NB4 (cell line): ENCODE measurements around the gene ZC3H12D.
A peak's percentile ranks its signal among the peaks of the same experiment; 100 is the strongest.

ENCODE experiments used
- DNase-seq: peaks from one replicate; pipeline ENCODE4 v3.0.0; 2010; ENCODE audit warnings: low read depth
- H3K4me3 ChIP-seq: one replicate; pipeline ENCODE4 v1.5.1; 2011; ENCODE audit warnings: mild to moderate bottlenecking, low read depth, low read length, moderate library complexity
- MAX ChIP-seq: IDR thresholded peaks from 2 replicates; pipeline ENCODE4 v1.6.1; 2011; ENCODE audit warnings: low read depth, low read length
- MYC ChIP-seq: IDR thresholded peaks from 2 replicates; pipeline ENCODE4 v1.6.1; 2011; ENCODE audit warnings: low read depth, low read length
- POLR2A ChIP-seq: IDR thresholded peaks from 2 replicates; pipeline ENCODE4 v1.6.1; 2011; ENCODE audit warnings: mild to moderate bottlenecking; ENCODE audit not compliant: insufficient read length; ENCODE audit errors: extremely low read depth
- TF ChIP-seq, protein P1 (sequence below): IDR thresholded peaks from one replicate; pipeline ENCODE4 v1.5.1; 2012; ENCODE audit warnings: low read depth, low read length

Gene ZC3H12D

DNA sequence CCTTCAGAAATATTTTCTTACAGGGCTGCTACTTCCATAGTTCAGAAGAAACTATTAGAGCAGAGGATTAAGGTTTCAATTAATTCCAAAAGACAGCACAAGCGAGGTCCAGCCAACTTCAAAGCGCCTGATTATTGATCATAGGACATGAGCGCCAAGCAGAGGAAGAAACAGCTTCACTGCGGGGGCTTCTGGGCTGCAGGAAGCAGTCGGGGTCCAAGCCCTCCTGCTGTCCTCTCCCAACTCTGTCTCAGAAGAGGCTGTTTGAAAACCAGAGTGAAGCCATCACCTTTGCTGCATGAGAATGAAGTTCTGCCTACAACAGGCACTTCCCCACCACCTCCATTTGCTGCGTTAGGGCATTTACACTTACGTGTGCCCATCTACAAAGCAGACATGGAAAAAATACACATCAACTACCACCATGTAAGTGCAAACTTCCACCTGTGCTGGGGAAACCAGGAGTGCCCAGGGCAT lies 60.8 kb downstream of the ZC3H12D start:
- H3K4me3 ChIP-seq, result no peak overlapping the region
- no peak for TF ChIP-seq MYC
- TF ChIP-seq POLR2A, result no peak
- DNase-seq, result no peak

DNA sequence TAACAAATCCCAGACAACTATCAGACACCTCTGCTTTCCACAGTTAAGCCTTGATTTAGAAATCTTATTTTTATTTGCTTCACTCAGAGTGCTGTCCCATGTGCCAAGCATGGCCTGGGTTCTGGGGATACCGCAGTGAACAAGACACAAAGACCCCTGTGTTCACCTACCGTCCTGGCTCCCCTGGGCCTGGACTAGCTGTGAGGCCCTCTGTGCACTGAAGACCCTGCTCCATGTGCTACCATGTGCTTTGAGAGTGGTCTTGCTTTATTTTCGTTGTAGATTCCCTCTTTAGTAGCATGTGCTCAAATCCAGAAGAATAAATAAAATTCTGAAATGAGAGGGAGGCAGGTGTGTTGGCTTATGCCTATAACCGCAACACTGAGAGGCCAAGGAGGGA lies 62.2 kb downstream of the ZC3H12D start:
- H3K4me3 ChIP-seq, result no peak overlapping the region
- TF ChIP-seq, protein P1, sequence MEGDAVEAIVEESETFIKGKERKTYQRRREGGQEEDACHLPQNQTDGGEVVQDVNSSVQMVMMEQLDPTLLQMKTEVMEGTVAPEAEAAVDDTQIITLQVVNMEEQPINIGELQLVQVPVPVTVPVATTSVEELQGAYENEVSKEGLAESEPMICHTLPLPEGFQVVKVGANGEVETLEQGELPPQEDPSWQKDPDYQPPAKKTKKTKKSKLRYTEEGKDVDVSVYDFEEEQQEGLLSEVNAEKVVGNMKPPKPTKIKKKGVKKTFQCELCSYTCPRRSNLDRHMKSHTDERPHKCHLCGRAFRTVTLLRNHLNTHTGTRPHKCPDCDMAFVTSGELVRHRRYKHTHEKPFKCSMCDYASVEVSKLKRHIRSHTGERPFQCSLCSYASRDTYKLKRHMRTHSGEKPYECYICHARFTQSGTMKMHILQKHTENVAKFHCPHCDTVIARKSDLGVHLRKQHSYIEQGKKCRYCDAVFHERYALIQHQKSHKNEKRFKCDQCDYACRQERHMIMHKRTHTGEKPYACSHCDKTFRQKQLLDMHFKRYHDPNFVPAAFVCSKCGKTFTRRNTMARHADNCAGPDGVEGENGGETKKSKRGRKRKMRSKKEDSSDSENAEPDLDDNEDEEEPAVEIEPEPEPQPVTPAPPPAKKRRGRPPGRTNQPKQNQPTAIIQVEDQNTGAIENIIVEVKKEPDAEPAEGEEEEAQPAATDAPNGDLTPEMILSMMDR, result no peak
- TF ChIP-seq MAX, result 0 out of 2 replicates have a peak, but pooled peaks have one; percentile 37
- DNase-seq, result no peak

GRCh38 chr6:149421132-149421531 lies 63.7 kb downstream of the ZC3H12D start:
- no peak for DNase-seq
- no peak overlapping the region for H3K4me3 ChIP-seq
- TF ChIP-seq MAX, result no peak
- no peak for TF ChIP-seq POLR2A
- TF ChIP-seq, protein P1, result no peak
- no peak for TF ChIP-seq MYC

- H3K4me3 ChIP-seq, result no peak overlapping the region
- DNase-seq, result no peak
- TF ChIP-seq MAX, result no peak
- no peak for TF ChIP-seq MYC
Observed at GRCh38 chr6:149419696-149420404, 65.0 kb downstream of the ZC3H12D start.

- TF ChIP-seq POLR2A (no peak), MYC (no peak), MAX (no peak)
- TF ChIP-seq, protein P1, result no peak
- no peak overlapping the region for H3K4me3 ChIP-seq
- no peak for DNase-seq
Observed at GRCh38 chr6:149414821-149415220, 70.0 kb downstream of the ZC3H12D start.

DNA sequence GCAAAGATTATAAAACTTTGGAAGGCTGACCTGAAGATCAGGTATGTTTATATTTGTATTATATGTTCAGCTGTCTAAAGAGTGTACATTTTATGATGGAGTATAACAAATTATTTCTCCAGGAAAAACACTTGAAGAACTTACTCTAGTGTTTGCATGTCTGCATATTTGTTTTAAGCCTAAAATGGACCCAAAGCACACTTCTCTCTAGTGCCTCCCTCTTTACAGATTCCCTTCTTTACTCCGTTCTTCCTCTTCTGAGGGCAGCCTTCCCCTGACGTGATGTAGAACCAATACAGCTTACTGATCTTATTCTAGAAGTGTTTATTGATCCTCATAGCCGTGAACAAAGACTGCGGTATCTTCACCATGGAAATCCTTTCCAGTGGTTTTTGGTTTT lies 70.8 kb downstream of the ZC3H12D start:
- H3K4me3 ChIP-seq, result no peak overlapping the region
- no peak for DNase-seq
- TF ChIP-seq MAX (no peak), POLR2A (no peak), MYC (no peak)
- TF ChIP-seq, protein P1, result no peak

DNA sequence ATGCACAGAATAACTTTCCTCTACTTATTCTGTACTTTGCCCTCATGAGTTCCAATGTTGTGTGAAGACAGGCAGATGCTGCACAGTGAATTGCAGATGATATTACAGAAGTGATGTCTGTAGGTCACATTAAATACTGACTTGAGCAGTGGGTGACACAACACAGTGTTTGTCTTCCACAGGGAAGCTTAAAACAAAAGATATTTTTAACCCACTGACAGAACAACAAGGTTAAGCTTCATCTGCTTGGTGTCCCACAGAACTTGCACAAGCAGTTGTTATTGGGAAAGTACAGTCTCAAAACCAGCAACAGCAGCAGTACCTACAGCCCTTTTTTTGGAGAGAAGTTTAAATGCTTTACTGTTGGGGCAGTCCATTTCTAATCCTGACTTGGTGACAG lies 74.3 kb downstream of the ZC3H12D start:
- no peak for DNase-seq
- H3K4me3 ChIP-seq, result no peak overlapping the region
- TF ChIP-seq MAX (no peak), MYC (no peak), POLR2A (no peak)
- TF ChIP-seq, protein P1, result no peak
